Activated T-helper 17 cell treated with anti-CD3 and anti-CD28 coated beads, Interleukin-2, amount 50 U/mL, for 72 hours (primary cell): ENCODE results near the gene CFAP119. TPM values are rescaled to one million over a fixed set of nuclear protein-coding genes. Genes with fewer than 3 reads are reported as not detected.

ENCODE experiments used
- ATAC-seq: fragments of 150-1000 bp; cut with Tn5 transposase; replicated peaks from 2 replicates; pipeline ENCODE4 v1.10.0; 2021; ENCODE audit warnings: mild to moderate bottlenecking, moderate library complexity
- H3K27ac Mint-ChIP-seq: one replicate; pipeline ENCODE4 v1.8.0; 2022; ENCODE audit warnings: mixed read lengths
- H3K27me3 Mint-ChIP-seq: one replicate; pipeline ENCODE4 v1.8.0; 2022; ENCODE audit warnings: mixed read lengths
- H3K36me3 Mint-ChIP-seq: one replicate; pipeline ENCODE4 v1.8.0; 2022; ENCODE audit warnings: low read depth, mild to moderate bottlenecking, mixed read lengths
- H3K4me1 Mint-ChIP-seq: one replicate; pipeline ENCODE4 v1.8.0; 2022; ENCODE audit warnings: mixed read lengths
- H3K4me3 Mint-ChIP-seq: one replicate; pipeline ENCODE4 v1.8.0; 2022; ENCODE audit warnings: mild to moderate bottlenecking, mixed read lengths
- H3K9me3 Mint-ChIP-seq: one replicate; pipeline ENCODE4 v1.8.0; 2022; ENCODE audit warnings: mixed read lengths
- total RNA-seq, 2 donors: library from RNA; stranded (reverse); gene quantifications; one replicate each; pipeline ENCODE4 v1.2.3, GENCODE V29; 2022

CFAP119 gene
- total RNA-seq, 2 donors from 2014 or later = 2.9 TPM

GRCh38 chr16:30725418-30725792 lies 36.5 kb downstream of the CFAP119 start:
- no peaks in the 10 kb centered on the region for H3K27me3 Mint-ChIP-seq
- H3K27ac Mint-ChIP-seq = peak overlapping the region; percentile 25
- H3K36me3 Mint-ChIP-seq = peaks cover 98% of the 10 kb centered on the region
- ATAC-seq = no peak
- no peaks in the 10 kb centered on the region for H3K9me3 Mint-ChIP-seq
- H3K4me1 Mint-ChIP-seq = peaks cover 11% of the 10 kb centered on the region
- H3K4me3 Mint-ChIP-seq = no peak overlapping the region

GRCh38 chr16:30724641-30725417 lies 37.0 kb downstream of the CFAP119 start:
- peaks cover 98% of the 10 kb centered on the region for H3K36me3 Mint-ChIP-seq
- no peaks in the 10 kb centered on the region for H3K27me3 Mint-ChIP-seq
- no peaks in the 10 kb centered on the region for H3K9me3 Mint-ChIP-seq
- H3K27ac Mint-ChIP-seq = peak overlapping the region; percentile 74
- no peak overlapping the region for H3K4me3 Mint-ChIP-seq
- ATAC-seq = no peak
- H3K4me1 Mint-ChIP-seq = peaks cover 11% of the 10 kb centered on the region

GRCh38 chr16:30723725-30724355 lies 38.0 kb downstream of the CFAP119 start:
- Mint-ChIP-seq H3K4me3 (no peak overlapping the region), H3K9me3 (no peaks in the 10 kb centered on the region), H3K27ac (peak overlapping the region; percentile 74), H3K27me3 (no peaks in the 10 kb centered on the region), H3K4me1 (peaks cover 11% of the 10 kb centered on the region), H3K36me3 (peaks cover 95% of the 10 kb centered on the region)
- ATAC-seq = no peak

GRCh38 chr16:30722916-30723315 lies 38.9 kb downstream of the CFAP119 start:
- Mint-ChIP-seq H3K4me3 (no peak overlapping the region), H3K4me1 (peaks cover 11% of the 10 kb centered on the region), H3K27me3 (no peaks in the 10 kb centered on the region), H3K36me3 (peaks cover 95% of the 10 kb centered on the region), H3K27ac (no peak overlapping the region), H3K9me3 (no peaks in the 10 kb centered on the region)
- ATAC-seq = no peak

GRCh38 chr16:30722443-30722842 lies 39.4 kb downstream of the CFAP119 start:
- peaks cover 95% of the 10 kb centered on the region for H3K36me3 Mint-ChIP-seq
- H3K27ac Mint-ChIP-seq = no peak overlapping the region
- peaks cover 11% of the 10 kb centered on the region for H3K4me1 Mint-ChIP-seq
- no peak for ATAC-seq
- no peaks in the 10 kb centered on the region for H3K27me3 Mint-ChIP-seq
- no peaks in the 10 kb centered on the region for H3K9me3 Mint-ChIP-seq
- no peak overlapping the region for H3K4me3 Mint-ChIP-seq

- H3K27me3 Mint-ChIP-seq = no peaks in the 10 kb centered on the region
- peaks cover 95% of the 10 kb centered on the region for H3K36me3 Mint-ChIP-seq
- H3K9me3 Mint-ChIP-seq = no peaks in the 10 kb centered on the region
- no peak overlapping the region for H3K4me3 Mint-ChIP-seq
- peaks cover 11% of the 10 kb centered on the region for H3K4me1 Mint-ChIP-seq
- no peak overlapping the region for H3K27ac Mint-ChIP-seq
- no peak for ATAC-seq
Measured at GRCh38 chr16:30721606-30722005, 40.3 kb downstream of the CFAP119 start.

GRCh38 chr16:30721167-30721566 lies 40.7 kb downstream of the CFAP119 start:
- Mint-ChIP-seq H3K36me3 (peaks cover 97% of the 10 kb centered on the region), H3K27me3 (no peaks in the 10 kb centered on the region), H3K9me3 (no peaks in the 10 kb centered on the region), H3K4me3 (no peak overlapping the region), H3K27ac (no peak overlapping the region), H3K4me1 (peaks cover 14% of the 10 kb centered on the region)
- no peak for ATAC-seq

GRCh38 chr16:30720694-30721093 lies 41.2 kb downstream of the CFAP119 start:
- Mint-ChIP-seq H3K4me1 (peaks cover 14% of the 10 kb centered on the region), H3K27ac (peak overlapping the region; percentile 25), H3K9me3 (no peaks in the 10 kb centered on the region), H3K4me3 (no peak overlapping the region), H3K27me3 (no peaks in the 10 kb centered on the region), H3K36me3 (peaks cover 97% of the 10 kb centered on the region)
- ATAC-seq = no peak

- Mint-ChIP-seq H3K4me1 (peaks cover 18% of the 10 kb centered on the region), H3K36me3 (peaks cover 97% of the 10 kb centered on the region), H3K4me3 (no peak overlapping the region), H3K9me3 (no peaks in the 10 kb centered on the region), H3K27ac (peak overlapping the region; percentile 25), H3K27me3 (no peaks in the 10 kb centered on the region)
- no peak for ATAC-seq
Measured at GRCh38 chr16:30720086-30720485, 41.8 kb downstream of the CFAP119 start.

GRCh38 chr16:30715750-30716445 lies 46.0 kb downstream of the CFAP119 start:
- Mint-ChIP-seq H3K4me3 (peak overlapping the region; percentile 75), H3K27me3 (no peaks in the 10 kb centered on the region), H3K27ac (peak overlapping the region; percentile 93), H3K36me3 (peaks cover 97% of the 10 kb centered on the region), H3K9me3 (no peaks in the 10 kb centered on the region), H3K4me1 (peaks cover 29% of the 10 kb centered on the region)
- ATAC-seq = peak; percentile 100

GRCh38 chr16:30711712-30712111 lies 50.1 kb downstream of the CFAP119 start:
- H3K36me3 Mint-ChIP-seq = peaks cover 100% of the 10 kb centered on the region
- ATAC-seq = no peak
- H3K27me3 Mint-ChIP-seq = no peaks in the 10 kb centered on the region
- H3K9me3 Mint-ChIP-seq = no peaks in the 10 kb centered on the region
- peaks cover 29% of the 10 kb centered on the region for H3K4me1 Mint-ChIP-seq
- H3K4me3 Mint-ChIP-seq = no peak overlapping the region
- peak overlapping the region; percentile 23 for H3K27ac Mint-ChIP-seq

GRCh38 chr16:30710971-30711370 lies 50.9 kb downstream of the CFAP119 start:
- H3K4me1 Mint-ChIP-seq = peaks cover 24% of the 10 kb centered on the region
- no peaks in the 10 kb centered on the region for H3K27me3 Mint-ChIP-seq
- no peaks in the 10 kb centered on the region for H3K9me3 Mint-ChIP-seq
- peaks cover 100% of the 10 kb centered on the region for H3K36me3 Mint-ChIP-seq
- no peak for ATAC-seq
- H3K27ac Mint-ChIP-seq = no peak overlapping the region
- no peak overlapping the region for H3K4me3 Mint-ChIP-seq
